Right lobe of liver (tissue), 6 donors: ENCODE measurements around the gene CEP85. TPM values are rescaled to one million over a fixed set of nuclear protein-coding genes. Genes with fewer than 3 reads are reported as not detected.

ENCODE experiments used
- ATAC-seq, 4 donors: fragments of 200-7000 bp; cut with Tn5 transposase; one replicate each; pipeline ENCODE4 v1.9.1; 2020; ENCODE audit warnings: mild to moderate bottlenecking in 4 of 4, moderate library complexity in 4 of 4
- DNase-seq, 3 donors: peaks; one replicate each; pipeline ENCODE4 v3.0.0-alpha.2; 2020
- H3K27ac ChIP-seq, 3 donors: fragments of 200-600 bp; one replicate each; pipeline ENCODE4 v1.8.0; 2022
- H3K27me3 ChIP-seq, 2 donors: fragments of 200-600 bp; one replicate each; pipeline ENCODE4 v1.8.0; 2022
- H3K36me3 ChIP-seq, 4 donors: fragments of 200-600 bp; sonication (generic) in 1 of 4; one replicate each; pipeline versions ENCODE4 v1.5.1 to v1.8.0; 2017 to 2022; ENCODE audit warnings: control low read depth in 1 of 4
- H3K4me1 ChIP-seq, 4 donors: fragments of 200-600 bp; sonication (generic) in 1 of 4; one replicate each; pipeline versions ENCODE4 v1.5.1 to v1.8.0; 2017 to 2022; ENCODE audit warnings: control low read depth in 1 of 4
- H3K4me3 ChIP-seq, 3 donors: fragments of 200-600 bp; one replicate each; pipeline ENCODE4 v1.8.0; 2022
- H3K9me3 ChIP-seq, 4 donors: fragments of 200-600 bp; sonication (generic) in 1 of 4; one replicate each; pipeline versions ENCODE4 v1.5.1 to v1.8.0; 2017 to 2022; ENCODE audit warnings: control low read depth in 1 of 4
- POLR2A ChIP-seq: fragments of 450-650 bp; IDR thresholded peaks from one replicate; pipeline ENCODE4 v1.6.1; 2017; ENCODE audit warnings: antibody characterized with exemption, mild to moderate bottlenecking
- WGBS: methylation state at CpG from one replicate; pipeline ENCODE4 v1.1.6; 2018; ENCODE audit warnings: low coverage, low lambda C conversion rate; ENCODE audit not compliant: insufficient coverage; ENCODE audit errors: missing lambda C conversion rate; 5-methylcytosine and 5-hydroxymethylcytosine counted together
- intact Hi-C, 2 donors: fragments of 100-400 bp; cut with DNase I; formaldehyde crosslinking; loops; one replicate each; pipeline versions ENCODE4 v1.11.2 to v1.14.1; 2022
- total RNA-seq, 6 experiments: library from RNA; depleted of rRNA in 2 of 6; stranded (reverse); fragments of >200 nt in 2 of 6; fragmentation: NEBNext Ultra II Directional in 3 of 6; extraction: Animal tissue kit (Norgen Biotek cat#: 25700) in 3 of 6; gene quantifications; one replicate each; pipeline versions ENCODE4 v1.1.0 to v1.2.4, GENCODE V29; 2016 to 2023
- TF ChIP-seq, protein P1 (sequence below), 4 donors: fragments of 200-600 bp in 3 of 4; fragments of 450-650 bp in 1 of 4; IDR thresholded peaks; one replicate each; pipeline versions ENCODE4 v1.5.1 to v1.8.0; 2016 to 2022; ENCODE audit warnings: antibody characterized with exemption in 4 of 4, mild to moderate bottlenecking in 2 of 4
- donor health status: DM: no; HTN: yes; CAD: no.
- donor health status: DM: no; HTN: no; CAD: no.
- donor health status: DM: no; HTN: no; CAD: no.
- donor health status: DM: no; HTN: yes; CAD: no.
- donor health status: DM: no; HTN: yes; CAD: no.

CEP85 gene
- total RNA-seq, 6 experiments from 2014 or later = 5.2 to 7.8 (median 5.8) TPM

DNA sequence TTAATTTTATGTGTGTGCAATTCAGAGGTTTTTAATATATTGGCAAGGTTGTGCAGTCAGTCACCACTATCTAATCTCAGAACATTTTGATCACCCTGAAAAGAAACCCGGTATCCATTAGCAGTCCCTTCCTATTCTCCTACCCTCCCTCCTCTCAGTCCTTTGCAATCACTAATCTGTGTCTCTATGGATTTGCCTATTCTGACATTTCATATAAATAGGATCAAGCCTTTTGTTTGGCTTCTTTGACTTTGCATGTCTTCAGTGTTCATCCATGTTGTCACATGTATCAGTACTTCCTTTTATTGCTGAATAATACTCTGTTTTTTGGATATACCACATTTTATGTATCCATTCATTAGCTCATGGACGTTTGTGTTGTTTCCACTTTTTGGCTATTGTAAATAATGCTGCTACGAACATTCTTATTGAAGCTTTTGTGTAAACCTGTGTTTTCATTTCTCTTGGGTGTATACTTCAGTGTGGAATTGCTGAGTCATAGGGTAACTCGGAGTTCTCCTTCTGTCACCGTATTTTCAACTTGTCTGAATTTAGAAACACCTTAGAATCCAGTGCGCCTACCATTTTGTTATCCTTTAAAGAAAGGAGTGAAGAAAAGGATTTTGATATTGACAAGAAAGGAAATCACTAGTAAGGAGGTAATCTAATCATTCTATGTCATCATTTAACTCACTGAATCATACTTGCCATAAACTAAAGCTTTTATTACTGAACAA is 3.4 kb downstream of the CEP85 start:
- H3K27ac ChIP-seq = peak overlapping the region in 1 of 3 donors; percentile 26
- no peak overlapping the region for H3K4me3 ChIP-seq
- H3K36me3 ChIP-seq = no peaks in the 10 kb centered on the region
- TF ChIP-seq, protein P1, sequence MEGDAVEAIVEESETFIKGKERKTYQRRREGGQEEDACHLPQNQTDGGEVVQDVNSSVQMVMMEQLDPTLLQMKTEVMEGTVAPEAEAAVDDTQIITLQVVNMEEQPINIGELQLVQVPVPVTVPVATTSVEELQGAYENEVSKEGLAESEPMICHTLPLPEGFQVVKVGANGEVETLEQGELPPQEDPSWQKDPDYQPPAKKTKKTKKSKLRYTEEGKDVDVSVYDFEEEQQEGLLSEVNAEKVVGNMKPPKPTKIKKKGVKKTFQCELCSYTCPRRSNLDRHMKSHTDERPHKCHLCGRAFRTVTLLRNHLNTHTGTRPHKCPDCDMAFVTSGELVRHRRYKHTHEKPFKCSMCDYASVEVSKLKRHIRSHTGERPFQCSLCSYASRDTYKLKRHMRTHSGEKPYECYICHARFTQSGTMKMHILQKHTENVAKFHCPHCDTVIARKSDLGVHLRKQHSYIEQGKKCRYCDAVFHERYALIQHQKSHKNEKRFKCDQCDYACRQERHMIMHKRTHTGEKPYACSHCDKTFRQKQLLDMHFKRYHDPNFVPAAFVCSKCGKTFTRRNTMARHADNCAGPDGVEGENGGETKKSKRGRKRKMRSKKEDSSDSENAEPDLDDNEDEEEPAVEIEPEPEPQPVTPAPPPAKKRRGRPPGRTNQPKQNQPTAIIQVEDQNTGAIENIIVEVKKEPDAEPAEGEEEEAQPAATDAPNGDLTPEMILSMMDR (IDR thresholded peaks at IDR 0.05) = no peak
- peaks cover 0 to 16% (median 3%) of the 10 kb centered on the region in 4 donors for H3K4me1 ChIP-seq
- DNase-seq (no peak), ATAC-seq (no peak)
- no peaks in the 10 kb centered on the region for H3K27me3 ChIP-seq
- intact Hi-C loops = no loop called here
- no peaks in the 10 kb centered on the region for H3K9me3 ChIP-seq
- 56% methylated on average over 6 of the region's 6 CpGs for WGBS

- intact Hi-C loops = no loop called here
- TF ChIP-seq, protein P1 (IDR thresholded peaks at IDR 0.05) = no peak
- TF ChIP-seq POLR2A = no peak
- Histone ChIP-seq H3K9me3 (no peaks in the 10 kb centered on the region), H3K27me3 (no peaks in the 10 kb centered on the region), H3K27ac (no peak overlapping the region), H3K36me3 (peaks cover 0 to 10% (median 0%) of the 10 kb centered on the region in 4 donors), H3K4me1 (peaks cover 0 to 11% (median 0%) of the 10 kb centered on the region in 4 donors), H3K4me3 (no peak overlapping the region)
- DNase-seq (no peak), ATAC-seq (no peak)
- 96% methylated on average over 4 of the region's 4 CpGs for WGBS
Observed at GRCh38 chr1:26239936-26240335, 5.9 kb downstream of the CEP85 start.

DNA sequence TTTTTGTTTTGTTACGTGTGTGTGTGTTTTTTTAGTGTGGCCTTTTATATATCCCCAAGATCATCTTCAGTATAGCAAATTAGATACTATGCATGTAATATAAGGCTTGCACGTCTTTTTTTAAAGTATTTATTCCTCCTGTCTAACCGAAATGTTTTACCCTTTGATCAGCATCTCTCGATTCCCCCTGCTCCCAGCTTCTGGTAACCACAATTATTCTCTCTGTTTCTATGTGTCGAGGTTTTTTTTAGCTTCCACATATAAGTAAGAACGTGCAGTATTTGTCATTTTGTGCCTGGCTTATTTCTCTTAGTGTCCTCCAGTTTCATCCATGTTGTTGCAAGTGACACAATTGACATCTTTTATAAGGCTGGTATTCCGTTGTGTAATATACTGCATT is 18.7 kb downstream of the CEP85 start:
- peaks cover 0 to 20% (median 3%) of the 10 kb centered on the region in 4 donors for H3K36me3 ChIP-seq
- ATAC-seq = no peak

GRCh38 chr1:26254404-26254803 is 20.4 kb downstream of the CEP85 start:
- H3K27me3 ChIP-seq = no peaks in the 10 kb centered on the region
- TF ChIP-seq, protein P1 (IDR thresholded peaks at IDR 0.05) = no peak
- no peak for TF ChIP-seq POLR2A
- no peak for DNase-seq

More for the DNA sequence above, 18.7 kb downstream of the CEP85 start:
- no peaks in the 10 kb centered on the region for H3K27me3 ChIP-seq
- DNase-seq = no peak
- intact Hi-C loops = no loop called here
- H3K4me1 ChIP-seq = no peaks in the 10 kb centered on the region
- H3K4me3 ChIP-seq = no peak overlapping the region
- H3K27ac ChIP-seq = no peak overlapping the region
- TF ChIP-seq POLR2A = no peak
- TF ChIP-seq, protein P1 (IDR thresholded peaks at IDR 0.05) = no peak
- no peaks in the 10 kb centered on the region for H3K9me3 ChIP-seq
- 77% methylated on average over 7 of the region's 7 CpGs for WGBS

More at GRCh38 chr1:26254404-26254803, 20.4 kb downstream of the CEP85 start:
- intact Hi-C loops = no loop called here
- no peak overlapping the region for H3K27ac ChIP-seq
- ATAC-seq = no peak
- 93% methylated on average over 3 of the region's 3 CpGs for WGBS
- no peaks in the 10 kb centered on the region for H3K9me3 ChIP-seq
- H3K4me3 ChIP-seq = no peak overlapping the region
- H3K36me3 ChIP-seq = peaks cover 0 to 32% (median 4%) of the 10 kb centered on the region in 4 donors
- H3K4me1 ChIP-seq = no peaks in the 10 kb centered on the region
